Fibroblast of skin of scalp (primary cell): Measurements from ENCODE around the gene TEAD3.
A peak's percentile ranks its signal among the peaks of the same experiment; 100 is the strongest.

Experiments
- DNase-seq: peaks from one replicate; pipeline ENCODE4 v3.0.0-alpha.2; 2013

TEAD3 gene

DNA sequence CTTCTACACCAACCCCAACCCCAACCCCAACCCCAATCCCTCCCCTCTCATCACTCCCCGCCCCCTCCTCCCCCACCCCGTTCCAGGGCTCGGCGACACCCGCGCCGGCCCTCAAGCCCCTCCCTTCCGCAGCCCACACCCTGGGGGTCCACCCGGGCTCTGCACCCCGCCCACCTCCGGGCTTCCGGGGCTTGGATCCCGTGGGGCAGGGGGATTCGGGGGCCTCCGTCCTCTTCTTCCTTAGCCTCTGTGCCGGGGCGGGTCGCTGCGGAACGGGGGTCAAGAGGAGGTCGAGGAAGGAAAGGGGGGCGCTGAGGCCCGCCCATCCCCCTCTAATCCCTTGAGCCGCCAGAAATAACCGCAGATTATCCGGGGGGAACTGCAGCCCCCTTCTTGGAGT is 15.1 kb upstream of the TEAD3 start:
- no peak for DNase-seq

DNA sequence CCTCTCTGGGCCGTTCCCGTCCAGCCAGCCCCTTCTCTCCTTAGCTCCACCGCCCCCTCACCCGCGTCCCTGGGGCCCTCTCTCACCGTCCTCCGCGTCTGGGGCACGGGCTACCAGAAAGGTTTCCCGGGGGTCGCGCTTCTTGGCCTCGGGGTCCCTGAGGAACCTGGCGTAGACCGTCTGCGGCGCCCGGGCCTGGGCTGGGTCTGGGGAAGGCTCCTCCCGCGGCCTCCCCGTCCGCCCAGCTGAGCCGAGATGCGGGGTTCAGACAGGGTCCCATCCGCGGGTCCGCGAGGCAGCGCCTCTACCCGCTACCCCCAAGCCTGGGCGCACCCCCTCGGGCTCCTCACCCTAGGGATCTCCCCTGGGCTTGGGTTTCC is 14.7 kb upstream of the TEAD3 start:
- no peak for DNase-seq

DNA sequence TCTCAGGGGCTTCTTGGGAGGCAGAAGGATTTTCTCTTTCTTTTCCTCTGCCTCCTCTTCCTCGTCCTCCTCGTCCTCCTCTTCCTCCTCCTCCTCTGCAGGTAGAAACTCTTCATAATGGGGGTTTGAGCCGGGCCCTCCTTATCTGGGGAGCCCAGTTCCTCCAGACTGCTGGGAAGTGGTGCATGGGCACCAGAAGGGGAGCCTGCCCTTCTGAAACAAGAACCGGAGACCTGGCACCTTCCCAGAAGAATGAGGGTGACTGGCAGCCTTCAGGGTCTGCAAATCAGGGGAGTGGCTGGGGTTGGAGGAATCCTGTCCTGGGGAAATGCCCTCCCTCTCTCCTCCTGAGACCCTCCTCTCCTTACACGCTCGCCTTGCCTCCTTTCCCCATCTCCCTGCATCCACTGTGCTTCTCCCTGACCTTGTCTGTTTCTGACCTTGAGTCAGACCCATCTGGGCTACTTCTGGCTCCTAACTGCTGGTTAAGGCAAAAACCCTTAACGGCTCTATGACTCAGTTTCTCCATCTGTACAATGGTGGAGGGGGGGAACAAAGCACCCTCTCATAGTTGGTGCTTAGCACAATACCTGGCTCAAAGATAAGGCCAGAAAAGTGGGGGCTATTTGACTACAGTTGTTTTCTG is 14.2 kb upstream of the TEAD3 start:
- DNase-seq = no peak

DNA sequence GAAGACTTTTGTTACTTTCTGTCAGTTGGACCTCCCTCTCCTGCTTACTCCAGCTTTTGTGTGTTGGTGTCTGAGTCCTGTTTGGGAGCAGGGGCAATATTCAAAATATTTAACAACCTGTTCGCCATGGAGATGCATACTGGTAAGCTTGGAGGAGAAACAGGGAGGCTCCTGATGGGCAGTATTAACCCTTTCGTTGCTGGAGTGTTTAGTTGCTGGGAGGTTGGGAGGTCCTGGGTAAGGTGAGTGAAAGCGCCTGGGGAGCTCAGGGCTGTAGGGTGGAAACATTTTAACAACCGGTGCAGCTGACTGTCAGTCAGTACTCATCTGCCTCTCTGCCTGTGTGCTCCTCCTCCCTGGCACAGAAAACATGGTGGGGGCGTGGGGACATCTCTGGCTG is 11.7 kb upstream of the TEAD3 start:
- DNase-seq = no peak

DNA sequence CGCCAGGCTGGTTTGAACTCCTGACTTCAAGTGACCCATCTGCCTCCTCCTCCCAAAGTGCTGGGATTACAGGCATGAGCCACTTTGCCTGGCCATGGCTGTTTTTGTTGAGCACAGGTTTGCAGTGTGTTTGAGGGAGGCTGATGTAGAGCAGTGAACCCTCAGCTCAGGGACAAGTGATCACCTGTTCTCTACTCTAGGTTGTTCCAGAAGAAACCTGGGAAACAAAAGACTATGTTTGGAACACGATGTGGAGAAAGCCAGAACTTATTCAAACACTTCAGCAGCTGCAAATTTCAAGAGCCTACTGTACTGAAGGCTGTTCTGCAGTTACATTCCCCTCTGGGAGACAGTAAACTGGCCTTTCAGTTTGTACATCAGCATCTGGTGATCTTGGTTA is 11.1 kb upstream of the TEAD3 start:
- no peak for DNase-seq

DNA sequence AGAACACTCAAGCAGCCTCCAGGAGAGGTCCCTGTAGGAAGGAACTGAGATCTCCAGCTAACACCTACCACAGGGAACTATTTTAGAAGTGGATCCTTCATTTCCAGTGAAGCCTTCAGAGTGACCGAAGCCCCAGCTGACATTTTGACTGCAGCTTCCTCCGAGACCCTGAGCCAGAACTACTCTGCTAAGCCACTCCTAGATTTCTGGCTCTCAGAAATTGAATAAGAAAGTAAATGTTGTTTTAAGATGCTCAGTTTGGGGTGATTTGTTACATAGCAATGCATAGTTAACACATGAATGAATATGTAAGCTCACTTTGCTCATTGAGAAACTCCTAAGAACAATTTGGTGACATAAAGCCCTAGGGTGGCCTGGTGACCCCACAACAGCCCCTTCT is 10.3 kb upstream of the TEAD3 start:
- DNase-seq = no peak

DNA sequence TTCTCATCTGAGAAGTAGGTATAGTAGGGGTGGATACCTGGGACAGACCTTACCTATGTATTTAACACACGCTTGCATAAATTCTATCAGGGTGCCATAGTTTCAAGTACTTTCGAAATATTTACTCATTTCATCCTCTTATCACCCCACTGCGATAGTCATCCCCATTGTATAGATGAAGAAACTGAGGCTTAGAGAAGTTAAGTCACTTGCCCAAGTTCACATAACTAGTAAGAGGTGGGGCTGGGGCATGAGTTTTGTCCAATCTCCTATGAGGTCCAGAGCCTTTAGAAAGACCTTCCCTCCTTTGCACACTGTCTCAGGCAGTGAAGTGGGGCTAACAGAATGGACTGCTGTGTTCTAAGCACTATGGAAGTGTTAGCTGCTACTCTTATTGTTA is 9.7 kb upstream of the TEAD3 start:
- no peak for DNase-seq

DNA sequence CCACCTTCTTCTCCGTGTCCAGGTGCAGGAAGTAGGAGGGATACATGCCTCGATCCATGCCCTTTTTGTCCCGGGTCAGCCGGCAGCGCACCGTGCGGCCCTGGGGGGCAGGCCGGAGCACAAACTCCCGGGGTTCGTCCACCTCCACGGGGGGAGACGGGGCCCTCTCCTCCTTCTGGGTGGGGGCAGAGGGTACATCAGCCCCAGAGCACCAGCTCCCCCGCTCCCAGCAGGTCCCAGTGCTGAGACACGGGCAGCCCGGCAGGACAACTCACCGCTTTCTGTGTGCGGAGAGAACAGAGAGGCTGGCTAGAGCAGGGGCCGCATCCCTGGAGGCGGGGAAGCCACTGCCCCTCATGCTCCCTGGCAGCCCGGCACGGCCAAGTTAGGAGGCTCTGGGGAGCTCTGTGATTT is 9.1 kb upstream of the TEAD3 start:
- DNase-seq = no peak

DNA sequence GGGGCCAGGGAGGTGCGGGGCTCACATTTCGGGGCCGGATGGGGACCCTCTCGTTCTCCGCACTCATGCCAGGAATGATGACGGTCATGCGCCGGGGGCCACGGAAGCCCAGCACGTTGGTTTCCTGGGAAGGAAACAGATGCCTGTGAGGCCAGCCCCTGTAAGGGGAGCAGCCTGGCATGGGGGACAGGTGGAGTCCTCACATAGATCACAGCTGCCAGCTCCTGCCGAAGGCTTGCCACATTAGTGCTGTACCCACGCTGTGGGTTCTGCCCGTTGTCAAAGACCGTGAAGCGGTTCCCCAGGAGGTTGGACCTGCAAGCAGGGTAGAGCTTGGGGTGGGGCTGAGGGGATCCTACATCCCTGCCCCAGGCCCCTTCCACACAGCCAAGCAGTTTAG is 6.7 kb upstream of the TEAD3 start:
- no peak for DNase-seq

DNA sequence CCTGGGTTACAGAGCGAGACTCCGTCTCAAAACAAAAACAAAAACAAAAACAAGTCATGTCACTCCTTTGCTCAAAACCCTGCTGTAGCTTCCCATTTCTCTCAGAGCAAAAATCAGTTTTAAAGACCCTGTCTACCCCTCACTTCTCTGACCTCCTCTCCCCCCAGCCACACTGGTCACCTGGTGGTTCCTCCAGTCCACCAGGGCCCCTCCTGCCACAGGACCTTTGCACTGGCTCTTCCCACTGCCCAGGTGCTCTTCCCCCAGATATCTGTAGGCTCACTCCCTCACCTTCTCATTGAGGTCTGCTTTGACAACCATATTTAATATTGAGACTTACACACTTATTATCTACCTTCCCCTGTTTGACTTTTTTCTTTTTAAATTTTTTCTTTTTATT is 4.9 kb upstream of the TEAD3 start:
- no peak for DNase-seq

DNA sequence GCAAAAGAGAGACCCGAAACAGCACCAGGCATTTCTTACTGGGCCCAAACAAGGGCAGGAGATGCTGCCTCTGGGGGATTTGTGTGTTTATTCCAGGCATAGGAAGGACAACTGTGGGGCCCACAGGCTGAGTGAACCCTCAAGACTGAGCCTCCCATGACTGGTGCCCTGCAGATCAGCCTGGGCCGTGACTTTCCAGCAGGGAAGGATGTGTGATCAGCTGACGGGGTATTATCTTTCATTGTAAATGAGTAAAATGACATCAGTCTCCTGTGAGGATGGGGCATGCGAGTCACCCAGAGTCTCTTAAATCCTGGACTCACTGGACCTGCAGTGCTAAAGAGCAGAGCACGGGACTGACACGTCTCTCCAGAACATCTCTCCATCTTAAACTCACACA is 3.9 kb upstream of the TEAD3 start:
- peak; percentile 78 for DNase-seq

DNA sequence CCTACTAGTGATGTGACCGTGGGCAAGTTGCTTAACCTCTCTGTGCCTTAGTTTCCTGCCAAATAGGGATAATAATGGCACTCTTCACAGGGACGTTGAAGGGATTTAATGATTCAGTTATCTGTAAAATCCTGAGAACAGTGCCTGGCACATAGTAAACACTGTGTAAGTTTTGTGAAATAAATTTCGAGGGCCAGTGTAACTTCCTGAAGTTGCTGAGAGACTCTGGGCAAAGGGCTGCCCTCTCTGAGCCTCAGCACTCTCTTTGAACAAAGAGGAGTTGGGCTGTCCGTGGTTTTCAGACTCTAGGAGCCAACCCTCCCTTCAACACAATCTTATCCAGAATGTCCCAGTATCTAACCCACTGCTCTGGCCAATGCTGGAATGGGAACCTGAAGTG is 2.5 kb upstream of the TEAD3 start:
- DNase-seq = no peak

DNA sequence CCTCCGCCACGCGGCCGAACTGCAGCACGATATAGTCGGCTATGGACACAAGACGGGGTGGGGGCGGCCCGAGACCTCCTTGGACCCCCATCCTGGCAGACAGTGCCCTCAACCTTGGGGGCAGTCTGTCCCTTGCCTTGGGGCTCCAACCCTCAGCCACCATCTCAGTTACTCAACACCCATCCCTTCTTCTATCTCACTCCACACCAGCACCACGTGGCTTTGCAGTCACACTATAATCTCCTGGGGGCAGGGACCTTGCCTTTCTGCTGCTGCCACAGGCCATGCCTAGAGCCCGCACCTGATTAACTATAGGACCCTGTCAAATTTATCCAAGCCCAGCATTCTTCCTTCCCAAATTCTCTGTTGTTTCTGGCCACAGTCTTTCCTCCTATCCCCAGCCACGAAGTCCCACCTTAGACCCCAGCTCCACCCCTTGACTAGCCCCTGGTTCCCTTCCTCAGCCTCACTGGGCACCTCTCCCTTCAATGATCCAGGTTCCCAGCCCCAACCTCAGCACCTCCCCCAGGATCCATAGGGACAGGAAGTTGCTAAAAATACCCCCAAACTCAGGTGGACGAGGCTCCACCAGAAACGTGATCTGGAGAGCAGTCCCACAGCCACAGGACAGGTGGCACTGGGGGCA is 1.7 kb upstream of the TEAD3 start:
- DNase-seq = no peak

DNA sequence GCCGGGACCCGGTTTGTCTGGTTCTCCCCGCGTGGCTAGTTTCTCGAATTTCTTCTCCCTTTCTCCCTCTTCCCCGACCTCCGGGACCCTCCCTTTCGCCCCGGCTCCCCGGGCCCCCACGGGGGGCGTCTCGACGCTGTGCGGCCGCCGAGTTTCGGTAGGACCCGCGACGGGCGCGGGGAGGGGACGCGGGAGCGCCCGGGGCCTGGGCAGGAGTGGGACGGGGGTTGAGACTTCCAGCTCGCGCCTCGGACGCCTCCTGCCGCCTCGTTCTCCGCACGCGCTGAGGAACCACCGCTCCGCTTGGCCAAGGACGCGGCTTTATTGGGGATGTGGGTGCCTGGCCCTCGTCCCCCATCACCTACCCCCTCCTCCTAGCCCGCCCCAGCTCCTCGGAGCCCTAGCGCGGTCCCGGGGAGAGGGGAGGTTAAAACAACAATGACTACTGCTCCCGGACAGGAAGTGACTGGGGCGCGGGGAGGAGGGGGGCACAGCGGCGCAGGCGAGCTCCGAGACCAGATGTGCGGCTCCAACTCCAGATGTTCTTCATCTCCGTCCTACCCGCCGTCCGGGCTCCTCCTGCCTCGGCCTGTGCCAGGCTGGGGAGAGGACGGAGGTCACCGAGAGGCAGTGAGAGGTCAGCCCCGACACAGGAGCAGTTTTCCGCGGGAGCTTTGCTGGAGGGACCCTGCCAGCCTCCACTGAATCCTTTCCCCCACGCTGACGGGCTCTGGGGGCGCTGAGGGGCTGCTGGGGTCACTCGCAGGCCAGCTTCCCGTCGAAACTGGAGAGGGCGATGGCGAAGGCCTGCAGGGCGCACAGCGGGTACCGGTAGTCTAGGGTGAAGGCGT is 917 bp upstream of the TEAD3 start:
- peak; percentile 91 for DNase-seq

DNA sequence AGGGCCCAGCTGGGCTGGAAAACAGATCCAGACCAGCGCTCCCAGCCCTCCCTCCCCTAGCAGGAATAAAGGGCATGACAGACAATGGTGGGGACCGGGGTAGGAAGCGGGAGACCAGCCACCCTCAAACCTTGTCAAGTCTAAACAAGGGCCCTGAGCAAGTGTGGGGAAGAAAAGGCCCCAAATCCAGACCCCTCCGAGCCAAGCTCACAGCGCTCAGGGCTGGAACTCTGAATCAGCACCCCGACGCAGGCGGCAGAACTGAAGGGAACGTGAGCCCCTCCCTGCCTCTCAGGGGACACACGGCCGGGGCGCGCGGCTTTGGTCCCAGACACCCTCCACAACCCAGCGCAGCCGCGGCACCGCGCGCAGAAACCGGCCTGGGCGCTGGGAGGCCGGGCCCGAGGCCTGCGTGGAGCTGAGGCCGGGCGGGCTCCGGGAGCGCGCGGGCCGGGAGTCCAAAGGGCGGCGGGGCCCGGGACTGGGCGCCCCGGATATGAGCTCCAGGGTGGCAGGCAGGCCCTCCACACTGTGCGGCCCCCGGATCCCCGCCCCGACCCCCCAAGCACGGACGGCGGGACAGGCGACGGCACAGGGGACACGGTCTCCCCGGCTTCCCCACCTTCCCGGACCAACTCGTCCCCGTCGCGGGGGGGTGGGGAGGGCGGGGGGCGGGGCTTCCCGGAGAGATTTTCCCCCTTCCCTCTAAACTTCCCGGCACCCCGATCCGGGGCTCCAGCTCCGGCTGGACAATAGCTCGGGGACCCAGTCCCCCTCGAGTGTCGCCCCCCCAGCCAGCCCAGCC is 641 bp downstream of the TEAD3 start:
- no peak for DNase-seq

DNA sequence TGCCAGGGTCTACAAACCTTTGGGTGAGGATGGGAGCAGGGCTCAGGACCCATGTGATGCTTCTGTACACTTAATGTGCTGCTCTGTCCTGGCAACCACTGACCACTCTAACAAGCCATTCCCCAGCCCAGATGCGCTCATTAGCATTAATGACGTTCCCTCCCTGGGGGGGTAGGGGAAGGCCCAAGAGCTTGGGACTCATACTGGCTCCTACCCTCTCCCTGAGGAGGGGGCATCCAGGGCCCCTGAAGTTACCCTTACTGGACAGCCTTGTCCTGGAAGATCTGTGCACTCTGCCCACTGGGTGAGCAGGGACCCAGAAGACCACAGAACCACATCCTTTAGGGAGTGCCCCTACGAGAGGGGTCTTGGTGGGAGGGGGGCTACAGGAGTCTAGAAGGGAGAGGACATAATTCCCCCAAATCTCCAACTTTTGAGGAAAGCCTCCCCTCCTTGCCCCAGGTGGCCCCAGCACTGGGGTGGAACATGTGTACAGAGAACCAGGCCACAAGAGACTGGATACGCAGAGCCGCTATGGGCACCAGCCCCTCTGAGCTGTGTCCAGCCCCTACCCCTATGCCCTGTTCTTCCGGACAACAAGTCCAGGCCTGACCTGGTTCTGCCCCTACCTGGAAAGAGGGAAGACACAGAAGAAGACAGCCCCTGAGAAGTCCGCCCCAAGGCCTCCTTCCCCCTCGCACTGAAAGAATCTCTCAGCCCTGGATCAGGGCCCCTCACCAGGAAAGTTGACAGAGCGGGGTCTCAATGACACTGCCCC is 1.4 kb downstream of the TEAD3 start:
- DNase-seq = no peak

DNA sequence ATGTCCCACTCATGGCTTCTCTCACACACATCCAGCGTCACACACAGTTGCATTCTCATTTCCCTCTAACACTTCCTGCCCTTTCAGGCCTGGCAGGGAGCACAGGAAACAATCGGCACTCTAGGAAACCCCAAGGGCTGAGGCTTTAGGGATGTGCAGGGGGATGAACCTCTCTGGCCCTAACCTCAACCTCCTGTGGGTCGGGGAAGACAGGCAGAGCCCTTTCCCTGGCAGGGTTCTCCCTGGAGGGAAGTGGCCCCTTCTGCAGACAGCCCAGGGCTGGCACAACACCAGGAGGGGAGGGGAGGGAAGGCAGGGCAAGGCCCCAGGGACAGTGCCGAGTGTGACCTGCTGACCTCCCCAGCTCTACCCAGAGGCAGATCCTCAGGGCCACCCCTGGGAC is 2.7 kb downstream of the TEAD3 start:
- DNase-seq = no peak

DNA sequence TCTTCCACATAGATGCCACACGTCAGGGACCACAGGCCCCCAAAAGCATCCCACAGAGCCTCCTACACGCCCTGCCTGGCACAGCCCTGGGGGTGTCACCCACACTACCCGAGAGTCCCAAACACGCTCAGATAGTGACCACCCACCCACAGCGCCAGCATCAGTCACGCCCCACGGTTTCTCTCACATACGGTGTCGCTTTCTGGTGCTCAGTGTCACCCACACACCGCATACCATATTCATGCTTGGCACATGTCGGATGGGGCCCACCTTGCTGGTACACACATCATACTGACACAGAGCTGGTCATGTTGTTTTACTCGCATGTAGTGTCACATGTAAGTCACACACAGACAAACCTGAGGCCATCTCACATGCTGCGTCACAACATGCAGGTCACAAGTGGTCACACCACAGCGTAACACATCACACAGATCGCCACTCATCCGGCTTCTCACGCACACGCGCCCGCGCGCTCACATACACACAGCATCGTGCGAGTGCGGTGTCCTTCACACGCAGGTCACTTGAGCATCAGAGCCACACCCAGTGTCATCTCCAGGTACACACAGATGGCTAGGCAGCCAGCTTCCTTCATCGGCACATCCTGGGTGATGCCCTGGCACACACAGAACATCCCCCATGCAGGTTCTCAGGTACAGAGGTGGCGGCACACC is 3.4 kb downstream of the TEAD3 start:
- DNase-seq = no peak

DNA sequence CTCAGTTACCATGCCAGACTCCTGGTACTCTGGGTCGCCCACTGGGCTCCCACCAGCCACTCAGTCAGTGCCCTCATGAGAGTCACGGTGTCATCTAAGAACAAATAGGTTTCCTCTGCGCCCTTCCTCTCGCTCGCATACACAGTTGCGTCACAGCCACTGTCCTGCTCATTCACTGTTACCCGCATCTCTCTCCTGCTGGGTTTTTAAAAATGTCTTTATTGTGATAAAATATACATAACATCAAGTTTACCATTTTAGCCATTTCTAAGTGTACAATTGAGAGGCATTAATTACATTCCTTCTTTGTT is 4.0 kb downstream of the TEAD3 start:
- DNase-seq = no peak

DNA sequence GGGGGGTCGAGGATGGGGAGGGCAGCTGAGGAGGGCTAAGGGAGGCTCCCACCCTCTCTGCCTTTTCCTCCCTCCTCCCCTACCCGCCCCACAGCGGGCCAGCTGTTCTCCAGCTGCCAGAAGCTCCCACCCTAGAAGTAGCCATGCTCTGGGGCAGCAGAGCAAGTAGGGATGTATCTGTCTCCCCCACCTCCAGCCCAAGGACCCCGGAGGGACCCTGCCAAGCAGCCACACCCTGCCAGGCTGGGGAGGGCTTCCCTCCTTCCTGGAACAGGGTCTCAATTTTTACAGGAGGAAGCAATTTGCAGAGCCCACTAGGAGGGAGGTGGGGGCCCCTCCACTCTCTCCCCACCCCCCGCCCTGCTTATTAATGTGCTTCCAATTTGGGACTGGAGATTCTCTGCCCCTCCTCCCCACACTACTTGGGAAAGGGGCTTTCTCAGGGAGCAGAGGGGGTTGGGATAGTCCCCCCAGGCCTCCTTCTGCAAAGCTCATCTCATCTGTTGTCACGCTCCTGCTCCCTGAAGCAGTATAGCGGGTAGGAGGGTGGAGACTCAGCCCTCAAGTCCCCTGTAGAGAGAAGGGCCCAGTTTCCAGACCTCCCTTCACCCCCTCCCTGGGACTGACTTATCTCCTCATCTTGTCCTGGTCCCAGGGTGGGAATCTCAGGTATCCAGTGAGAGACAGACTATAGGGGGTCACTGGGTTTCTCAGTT is 4.5 kb downstream of the TEAD3 start:
- DNase-seq = peak; percentile 65

DNA sequence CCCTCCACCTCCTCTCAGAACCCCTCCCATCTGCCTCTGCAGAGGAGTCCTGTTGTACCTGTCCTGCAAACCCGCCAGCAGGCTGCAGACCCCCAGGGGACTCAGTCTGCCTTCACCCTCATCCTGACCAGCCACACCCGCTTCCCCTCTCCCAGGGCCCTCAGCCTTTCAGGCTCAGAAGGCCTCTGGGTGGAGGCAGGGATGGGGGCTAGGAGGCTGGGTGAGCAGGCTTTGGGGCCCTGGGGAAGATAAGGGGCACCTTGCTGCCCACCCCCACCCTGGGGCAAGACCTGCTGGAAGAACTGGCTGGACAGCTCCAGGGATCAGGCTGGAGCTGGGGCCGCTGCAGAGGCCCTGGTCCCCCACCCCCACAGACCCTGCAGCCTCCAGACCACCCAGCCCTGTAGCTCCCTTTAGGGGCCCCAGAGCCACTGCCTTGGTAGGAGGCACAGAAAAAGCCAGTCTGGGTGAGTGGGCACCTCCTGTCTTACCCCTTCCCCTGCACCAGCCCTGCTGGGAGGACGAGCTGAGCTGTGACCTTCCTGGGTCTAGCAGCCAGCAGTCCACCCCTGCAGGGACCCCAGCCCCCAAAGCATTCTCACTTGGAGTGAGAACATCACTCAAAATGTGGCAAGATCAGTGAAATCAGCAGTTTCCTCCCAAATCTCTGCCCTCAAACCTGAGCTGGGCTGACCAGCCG is 5.2 kb downstream of the TEAD3 start:
- DNase-seq = no peak
